Endodermal cell (in vitro differentiated cells): Measurements from ENCODE around the gene MYL5. TPM values are rescaled to one million over a fixed set of nuclear protein-coding genes. Genes with fewer than 3 reads are reported as not detected.

Experiments used
- DNase-seq: peaks from one replicate; pipeline ENCODE4 v3.0.0-alpha.2; 2017
- H3K27ac ChIP-seq: 2 replicates; pipeline ENCODE4 v1.5.1; 2013; ENCODE audit warnings: mild to moderate bottlenecking, low read depth, low read length, moderate library complexity
- H3K27me3 ChIP-seq: 2 replicates; pipeline ENCODE4 v1.6.1; 2013; ENCODE audit warnings: mild to moderate bottlenecking, low read length, moderate library complexity; ENCODE audit not compliant: insufficient read depth, control insufficient read depth, poor library complexity, severe bottlenecking
- H3K36me3 ChIP-seq: 2 replicates; pipeline ENCODE4 v1.7.0; 2013; ENCODE audit warnings: mild to moderate bottlenecking, low read length, moderate library complexity; ENCODE audit not compliant: control insufficient read depth, insufficient read depth
- H3K4me1 ChIP-seq: one replicate; pipeline ENCODE4 v1.7.0; 2013; ENCODE audit warnings: low read length; ENCODE audit not compliant: control insufficient read depth, insufficient read depth
- H3K4me3 ChIP-seq: 2 replicates; pipeline ENCODE4 v1.5.1; 2013; ENCODE audit warnings: mild to moderate bottlenecking, low read length, moderate library complexity
- H3K9ac ChIP-seq: 2 replicates; pipeline ENCODE4 v1.6.1; 2013; ENCODE audit warnings: mild to moderate bottlenecking, low read length, moderate library complexity; ENCODE audit not compliant: poor library complexity, severe bottlenecking; ENCODE audit errors: extremely low read depth
- H3K9me3 ChIP-seq: 2 replicates; pipeline ENCODE4 v1.6.1; 2013; ENCODE audit warnings: mild to moderate bottlenecking, low read length, moderate library complexity; ENCODE audit not compliant: control insufficient read depth
- H3K27ac Mint-ChIP-seq: 2 replicates; pipeline ENCODE4 v1.8.0; 2020; ENCODE audit warnings: mixed read lengths
- H3K27me3 Mint-ChIP-seq: 2 replicates; pipeline ENCODE4 v1.8.0; 2021; ENCODE audit warnings: mild to moderate bottlenecking, mixed read lengths; ENCODE audit not compliant: insufficient read depth
- H3K36me3 Mint-ChIP-seq: 2 replicates; pipeline ENCODE4 v1.8.0; 2020; ENCODE audit warnings: low read depth, mixed read lengths
- H3K4me1 Mint-ChIP-seq: 2 replicates; pipeline ENCODE4 v1.8.0; 2020; ENCODE audit warnings: mixed read lengths
- H3K4me3 Mint-ChIP-seq: 2 replicates; pipeline ENCODE4 v1.8.0; 2020; ENCODE audit warnings: mild to moderate bottlenecking, moderate library complexity, mixed read lengths
- H3K9me3 Mint-ChIP-seq: 2 replicates; pipeline ENCODE4 v1.8.0; 2020; ENCODE audit warnings: mild to moderate bottlenecking, mixed read lengths
- CTCF ChIP-seq: fragments of 200-600 bp; sonication (generic); conservative IDR thresholded peaks from 2 replicates; pipeline ENCODE4 v1.5.0; 2021; ENCODE audit warnings: antibody characterized with exemption, mild to moderate bottlenecking
- WGBS, 2 experiments: methylation state at CpG; one replicate each; pipeline versions ENCODE4 v1.1.5 to v1.1.7; 2013; ENCODE audit warnings: missing lambda C conversion rate in 2 of 2, mixed read lengths in 1 of 2; ENCODE audit not compliant: insufficient coverage in 1 of 2, insufficient read length in 1 of 2; 5-methylcytosine and 5-hydroxymethylcytosine counted together
- total RNA-seq, 2 donors: library from RNA; stranded (reverse); fragmentation: NEBNext Ultra II Directional in 1 of 2; extraction: Animal tissue kit (Norgen Biotek cat#: 25700) in 1 of 2; gene quantifications; 2 replicates in 1 of 2; 3 replicates in 1 of 2; pipeline ENCODE4 v1.2.1, GENCODE V29; 2021

MYL5 gene
- total RNA-seq, 2 donors from 2014 or later = 20.0 to 23.4 TPM

DNA sequence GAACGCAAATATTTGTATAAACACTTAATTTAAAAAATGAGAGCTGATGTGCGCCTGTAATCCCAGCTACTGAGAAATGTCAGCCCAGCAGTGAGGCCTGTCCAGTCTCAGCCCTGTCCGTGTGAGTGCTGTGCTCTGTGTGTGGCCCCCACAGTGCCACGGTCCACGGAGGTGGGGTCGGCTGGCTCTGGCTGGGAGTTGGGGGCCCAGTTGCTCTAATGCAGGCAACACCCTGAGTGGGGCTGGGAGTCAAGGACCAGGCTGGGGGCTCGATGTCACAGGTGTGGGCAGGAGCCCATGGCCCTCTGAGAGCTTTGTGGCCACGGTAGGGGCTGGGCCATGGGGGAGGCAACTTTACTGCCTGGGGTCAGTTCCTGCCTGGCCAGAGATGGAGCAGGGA, 44.1 kb downstream of the MYL5 start:
- Histone ChIP-seq H3K9ac (no peak overlapping the region), H3K27ac (no peak overlapping the region), H3K4me3 (no peak overlapping the region), H3K36me3 (peaks cover 22% of the 10 kb centered on the region), H3K4me1 (no peaks in the 10 kb centered on the region), H3K9me3 (no peaks in the 10 kb centered on the region), H3K27me3 (no peaks in the 10 kb centered on the region)
- Mint-ChIP-seq H3K27ac (no peak overlapping the region), H3K9me3 (no peaks in the 10 kb centered on the region), H3K36me3 (peaks cover 46% of the 10 kb centered on the region), H3K27me3 (no peaks in the 10 kb centered on the region), H3K4me1 (no peaks in the 10 kb centered on the region), H3K4me3 (no peak overlapping the region)
- WGBS, 2 experiments = 93 to 98% methylated on average over 5 to 8 of the region's 8 CpGs
- DNase-seq = no peak
- TF ChIP-seq CTCF = no peak

- 95 to 97% methylated on average over 59 of the region's 59 CpGs for WGBS, 2 experiments
- H3K27ac ChIP-seq = no peak overlapping the region
- Mint-ChIP-seq H3K27ac (no peak overlapping the region), H3K9me3 (no peaks in the 10 kb centered on the region), H3K36me3 (peaks cover 51% of the 10 kb centered on the region), H3K4me1 (no peaks in the 10 kb centered on the region), H3K27me3 (no peaks in the 10 kb centered on the region), H3K4me3 (no peak overlapping the region)
- no peak for TF ChIP-seq CTCF
- no peak overlapping the region for H3K4me3 ChIP-seq
- DNase-seq = no peak
- H3K36me3 ChIP-seq = peaks cover 13% of the 10 kb centered on the region
- no peaks in the 10 kb centered on the region for H3K4me1 ChIP-seq
- no peaks in the 10 kb centered on the region for H3K9me3 ChIP-seq
- H3K27me3 ChIP-seq = no peaks in the 10 kb centered on the region
- H3K9ac ChIP-seq = no peak overlapping the region
These were observed 45.9 kb downstream of the MYL5 start for GRCh38 chr4:720111-720860.

GRCh38 chr4:721261-722168, 47.2 kb downstream of the MYL5 start:
- no peaks in the 10 kb centered on the region for H3K4me1 Mint-ChIP-seq
- no peak overlapping the region for H3K27ac ChIP-seq
- H3K9me3 Mint-ChIP-seq = no peaks in the 10 kb centered on the region
- peaks cover 51% of the 10 kb centered on the region for H3K36me3 Mint-ChIP-seq
- no peak overlapping the region for H3K4me3 Mint-ChIP-seq
- H3K4me1 ChIP-seq = no peaks in the 10 kb centered on the region
- no peaks in the 10 kb centered on the region for H3K9me3 ChIP-seq
- no peaks in the 10 kb centered on the region for H3K27me3 ChIP-seq
- no peak for DNase-seq
- no peak overlapping the region for H3K27ac Mint-ChIP-seq
- no peak overlapping the region for H3K4me3 ChIP-seq
- TF ChIP-seq CTCF = no peak
- H3K36me3 ChIP-seq = peaks cover 13% of the 10 kb centered on the region
- H3K27me3 Mint-ChIP-seq = no peaks in the 10 kb centered on the region
- H3K9ac ChIP-seq = no peak overlapping the region
- WGBS, 2 experiments = 97 to 99% methylated on average over 19 to 31 of the region's 31 CpGs
